GM12878 (cell line): ENCODE results near the gene HSPA2. TPM values are rescaled to one million over a fixed set of nuclear protein-coding genes. Genes with fewer than 3 reads are reported as not detected.

Experiments
- ATAC-seq: fragments of 200-7000 bp; cut with Tn5 transposase; 3 replicates; pipeline ENCODE4 v1.9.1; 2020; ENCODE audit warnings: mild to moderate bottlenecking, moderate library complexity
- Bru-seq: library from RNA; stranded (reverse); fragments of 400-500 nt; gene quantifications from one replicate; lab custom pipeline; 2021; lab: Mats Ljungman, UMichigan
- BruChase-seq, 2 experiments: library from RNA; stranded (reverse); fragments of 400-500 nt; gene quantifications; one replicate each; lab custom pipeline; 2021; lab: Mats Ljungman, UMichigan
- BruUV-seq: library from RNA; stranded (reverse); fragments of 400-500 nt; replicated peaks from 2 replicates; lab custom pipeline; 2021; lab: Mats Ljungman, UMichigan
- CTCF ChIA-PET: fragments of 300-600 bp; sonication (Branson Sonifier 250); formaldehyde crosslinking; extraction: SDS; loops from one replicate; lab custom pipeline; 2021; ENCODE audit warnings: inconsistent platforms; lab: Yijun Ruan, JAX
- POLR2A ChIA-PET: fragments of 350-600 bp; formaldehyde crosslinking; extraction: SDS; loops from one replicate; lab custom pipeline; 2021; ENCODE audit warnings: inconsistent platforms; lab: Charles Lee
- RAD21 ChIA-PET: fragments of 300-600 bp; sonication (Branson Sonifier 250); formaldehyde crosslinking; loops from one replicate; lab custom pipeline; 2023; ENCODE audit warnings: antibody characterized with exemption; ENCODE audit not compliant: unreplicated experiment; lab: Charles Lee
- SMC1A ChIA-PET: fragments of 300-600 bp; sonication (Branson Sonifier 250); formaldehyde crosslinking; loops from one replicate; lab custom pipeline; 2023; ENCODE audit not compliant: unreplicated experiment, uncharacterized antibody; lab: Charles Lee
- DNase-seq: peaks from one replicate; pipeline ENCODE4 v3.0.0-alpha.2; 2011; ENCODE audit warnings: low read depth, low spot score
- FAIRE-seq: peaks from 3 replicates; lab custom pipeline; 2011; peaks lifted over from hg19 to GRCh38; lab: Jason Lieb, UNC
- H2AFZ ChIP-seq: 2 replicates; pipeline ENCODE4 v1.6.0; 2011; ENCODE audit warnings: low read depth, low read length, control low read depth; ENCODE audit not compliant: control insufficient read depth
- H3K27ac ChIP-seq: 2 replicates; pipeline ENCODE4 v1.5.1; 2011; ENCODE audit warnings: control low read depth; ENCODE audit not compliant: control insufficient read depth, insufficient read depth
- H3K27me3 ChIP-seq, 2 experiments: replicated peaks in 1 of 2; 2 replicates each; pipeline versions ENCODE4 v1.6.0 to v1.6.1; 2011; ENCODE audit warnings: low read length in 1 of 2; ENCODE audit not compliant: control insufficient read depth in 2 of 2, insufficient read depth in 2 of 2
- H3K36me3 ChIP-seq, 2 experiments: 2 replicates each; pipeline ENCODE4 v1.5.1; 2011; ENCODE audit warnings: low read length in 1 of 2; ENCODE audit not compliant: control insufficient read depth in 2 of 2, insufficient read depth in 2 of 2
- H3K4me1 ChIP-seq: 2 replicates; pipeline ENCODE4 v1.6.1; 2011; ENCODE audit warnings: mild to moderate bottlenecking, low read length, moderate library complexity, mixed read lengths; ENCODE audit not compliant: control insufficient read depth, insufficient read depth
- H3K4me2 ChIP-seq: 2 replicates; pipeline ENCODE4 v1.6.0; 2011; ENCODE audit warnings: control low read depth; ENCODE audit not compliant: control insufficient read depth, insufficient read depth
- H3K4me3 ChIP-seq: fragments of 200-600 bp; sonication (generic); 2 replicates; pipeline ENCODE4 v1.5.1; 2016
- H3K79me2 ChIP-seq: 2 replicates; pipeline ENCODE4 v1.6.0; 2011; ENCODE audit warnings: low read length; ENCODE audit not compliant: control insufficient read depth, insufficient read depth
- H3K9ac ChIP-seq: 2 replicates; pipeline ENCODE4 v1.8.0; 2011; ENCODE audit warnings: low read length, control low read depth, mixed read lengths; ENCODE audit not compliant: control insufficient read depth, insufficient read depth
- H3K9me3 ChIP-seq: replicated peaks from 3 replicates; pipeline ENCODE4 v1.5.1; 2011; ENCODE audit warnings: mild to moderate bottlenecking, low read length; ENCODE audit not compliant: control insufficient read depth, insufficient read depth
- H4K20me1 ChIP-seq: 2 replicates; pipeline ENCODE4 v1.6.0; 2011; ENCODE audit not compliant: control insufficient read depth, insufficient read depth
- CHD2 ChIP-seq: IDR thresholded peaks from 2 replicates; pipeline ENCODE4 v1.6.1; 2011; ENCODE audit warnings: low read depth, low read length, improper control_type of control experiment, borderline replicate concordance
- CREM ChIP-seq: IDR thresholded peaks from 2 replicates; pipeline ENCODE4 v1.6.1; 2014; ENCODE audit warnings: antibody characterized with exemption, low read depth
- FOS ChIP-seq: IDR thresholded peaks from 3 replicates; pipeline ENCODE4 v1.6.1; 2011; ENCODE audit warnings: borderline replicate concordance; ENCODE audit not compliant: insufficient read length; ENCODE audit errors: extremely low read depth
- HDGF ChIP-seq: fragments of 450-650 bp; IDR thresholded peaks from 2 replicates; pipeline ENCODE4 v1.6.1; 2016; ENCODE audit warnings: antibody characterized with exemption
- IKZF2 ChIP-seq, 2 experiments: fragments of 450-650 bp; IDR thresholded peaks; 2 replicates each; pipeline ENCODE4 v1.6.1; 2017; ENCODE audit warnings: mild to moderate bottlenecking in 2 of 2, moderate library complexity in 2 of 2
- JUNB ChIP-seq: IDR thresholded peaks from 2 replicates; pipeline ENCODE4 v1.6.1; 2016; ENCODE audit warnings: antibody characterized with exemption, mild to moderate bottlenecking
- RB1 ChIP-seq: fragments of 450-650 bp; formaldehyde crosslinking; IDR thresholded peaks from 2 replicates; pipeline ENCODE4 v1.6.1; 2017; ENCODE audit warnings: mild to moderate bottlenecking, borderline replicate concordance
- TCF12 ChIP-seq: IDR thresholded peaks from 2 replicates; pipeline ENCODE4 v1.6.1; 2011; ENCODE audit warnings: low read depth, mild to moderate bottlenecking, low read length
- WGBS: methylation state at CpG from one replicate; pipeline ENCODE4 v1.1.6; 2016; ENCODE audit warnings: low lambda C conversion rate; ENCODE audit not compliant: insufficient replicate concordance, insufficient coverage; ENCODE audit errors: missing lambda C conversion rate; 5-methylcytosine and 5-hydroxymethylcytosine counted together
- in situ Hi-C: fragments of 300-500 bp; cut with MboI; formaldehyde crosslinking; loops from 9 replicates; pipeline ENCODE4 v1.14.3; 2018; ENCODE audit warnings: mixed read lengths
- intact Hi-C: fragments of 100-400 bp; cut with micrococcal nuclease; formaldehyde crosslinking; loops from one replicate; pipeline ENCODE4 v1.14.2; 2022; ENCODE audit not compliant: unreplicated experiment
- long read RNA-seq, 2 experiments: library from polyadenylated mRNA; unstranded; transcript quantifications; one replicate each; pipeline ENCODE4 v2.0.0, GENCODE V29; 2019 to 2020
- polyA minus RNA-seq, 3 experiments: library from RNA; depleted of rRNA, polyadenylated mRNA; stranded (reverse); fragments of >200 nt; gene quantifications; 2 replicates each; pipeline ENCODE4 v1.2.3, GENCODE V29; 2011
- polyA plus RNA-seq, 11 experiments: library from polyadenylated mRNA; depleted of rRNA in 4 of 11; unstranded in 6 of 11; stranded (reverse) in 5 of 11; fragments of >200 nt; fragmentation: Nextera tagmentation in 4 of 11; fragmentation: Illumina TruSeq in 1 of 11; extraction: Ambion mirVana in 4 of 11; extraction: Trizol in 1 of 11; gene quantifications; 1 replicate in 1 of 11; 2 replicates in 10 of 11; pipeline versions ENCODE4 v1.2.1 to v1.2.3, GENCODE V29; 2011 to 2016; ENCODE audit warnings: inconsistent platforms in 2 of 11, missing spikeins in 2 of 11, low read depth in 1 of 11
- total RNA-seq, 4 experiments: library from RNA; depleted of rRNA in 3 of 4; stranded (reverse); fragments of >200 nt in 3 of 4; fragmentation: Illumina TruSeq in 1 of 4; extraction: Trizol in 1 of 4; gene quantifications; 2 replicates each; pipeline versions ENCODE4 v1.2.1 to v1.2.3, GENCODE V29; 2013 to 2021
- TF ChIP-seq, protein P1 (sequence below): fragments of 450-650 bp; conservative IDR thresholded peaks from 2 replicates; pipeline ENCODE4 v1.6.1; 2017; ENCODE audit warnings: mild to moderate bottlenecking, moderate library complexity
- TF ChIP-seq, protein P2 (sequence below): fragments of 450-650 bp; formaldehyde crosslinking; IDR thresholded peaks from 2 replicates; pipeline ENCODE4 v1.4.0; 2020; ENCODE audit warnings: mild to moderate bottlenecking, moderate library complexity

HSPA2 gene
- 2.1 and 2.2 TPM in 2 replicates for total RNA-seq (2013; cell fraction: nucleolus; rRNA removed)
- total RNA-seq (2014; rRNA removed) (0.87 and 0.96 TPM in 2 replicates), total RNA-seq (2014; rRNA removed; fragmentation: Illumina TruSeq; extraction: Trizol) (0.37 and 0.54 TPM in 2 replicates), total RNA-seq (2021) (1.1 and 1.4 TPM in 2 replicates), polyA plus RNA-seq (2011; rRNA removed) (0.26 TPM in 2 replicates), polyA plus RNA-seq (2014; fragmentation: Illumina TruSeq; extraction: Trizol) (0.25 and 0.28 TPM in 2 replicates), polyA plus RNA-seq (2014; fragmentation: Nextera tagmentation; extraction: Ambion mirVana) (under 1 TPM; 0.02 to 0.03 TPM), polyA plus RNA-seq (2014; rRNA removed) (0.65 and 0.77 TPM in 2 replicates), polyA plus RNA-seq (2016; fragmentation: Nextera tagmentation; extraction: Ambion mirVana) (1 to 10 TPM; 1.0 to 1.2 TPM), polyA minus RNA-seq (2011; rRNA and poly(A)+ RNA removed) (0.88 TPM in 2 replicates), Bru-seq, nascent RNA (percentile 36 among the genes with signal in this experiment), BruChase-seq, experiment 1, labeled RNA remaining after a 6-hour chase (percentile 40 among the genes with signal in this experiment), BruChase-seq, experiment 2, labeled RNA remaining after a 2-hour chase (percentile 45 among the genes with signal in this experiment)
- not detected for polyA plus RNA-seq (2011; ENCODE audit: low read depth)
- polyA plus RNA-seq (2011; cell fraction: cytosol; rRNA removed) = 0.31 and 0.52 TPM in 2 replicates
- polyA plus RNA-seq (2011; cell fraction: nucleus; rRNA removed) = 0.58 and 0.70 TPM in 2 replicates
- 0.57 and 0.76 TPM in 2 replicates for polyA plus RNA-seq (2012)
- not detected in 2 replicates for polyA minus RNA-seq (2011; cell fraction: cytosol; rRNA and poly(A)+ RNA removed)
- polyA minus RNA-seq (2011; cell fraction: nucleus; rRNA and poly(A)+ RNA removed) = 1.7 and 2.5 TPM in 2 replicates
- long read RNA-seq, experiment 1, partial matches to known transcripts = 0 of 2 reads
- long read RNA-seq, experiment 1, other reads (novel, unspliced or antisense) = 0 of 2 reads
- long read RNA-seq, experiment 2, partial matches to known transcripts = 0 of 2 reads
- long read RNA-seq, experiment 2, other reads (novel, unspliced or antisense) = 0 of 2 reads

DNA sequence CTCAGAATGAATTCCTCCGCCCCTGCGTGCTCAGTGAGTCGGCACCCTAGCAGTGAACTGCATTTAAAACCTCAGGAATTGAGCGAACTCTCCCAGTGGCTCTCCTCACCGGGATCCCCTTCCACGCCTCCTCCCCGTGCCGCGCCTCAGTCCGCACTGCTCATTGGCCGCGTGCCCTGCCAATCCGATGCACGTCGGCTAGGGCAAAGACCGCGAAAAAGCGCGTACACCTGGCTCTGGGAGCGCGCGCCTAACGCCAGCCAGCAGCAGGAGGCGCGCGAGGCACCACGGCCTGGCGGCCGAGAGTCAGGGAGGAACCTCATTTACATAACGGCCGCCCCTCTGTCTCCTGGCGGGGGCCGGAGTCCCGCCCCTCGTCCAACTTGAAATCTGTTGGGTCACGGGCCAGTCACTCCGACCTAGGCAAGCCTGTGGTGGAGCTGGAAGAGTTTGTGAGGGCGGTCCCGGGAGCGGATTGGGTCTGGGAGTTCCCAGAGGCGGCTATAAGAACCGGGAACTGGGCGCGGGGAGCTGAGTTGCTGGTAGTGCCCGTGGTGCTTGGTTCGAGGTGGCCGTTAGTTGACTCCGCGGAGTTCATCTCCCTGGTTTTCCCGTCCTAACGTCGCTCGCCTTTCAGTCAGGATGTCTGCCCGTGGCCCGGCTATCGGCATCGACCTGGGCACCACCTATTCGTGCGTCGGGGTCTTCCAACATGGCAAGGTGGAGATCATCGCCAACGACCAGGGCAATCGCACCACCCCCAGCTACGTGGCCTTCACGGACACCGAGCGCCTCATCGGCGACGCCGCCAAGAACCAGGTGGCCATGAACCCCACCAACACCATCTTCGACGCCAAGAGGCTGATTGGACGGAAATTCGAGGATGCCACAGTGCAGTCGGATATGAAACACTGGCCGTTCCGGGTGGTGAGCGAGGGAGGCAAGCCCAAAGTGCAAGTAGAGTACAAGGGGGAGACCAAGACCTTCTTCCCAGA, at the start of gene HSPA2:
Gene HSPA2 (plus strand): TSS at position 534 of the 995 bp plus-strand sequence. CDS start 109 bp downstream, at position 643.
- H3K4me2 ChIP-seq = peak within 1 kb of the TSS; percentile 88
- FAIRE-seq = peak; percentile 92
- DNase-seq = peak; percentile 89
- H3K27me3 ChIP-seq = peaks cover 6 to 9% of the 10 kb centered on the region in 2 experiments
- RAD21 ChIA-PET = interaction anchor here (0.6 to 1.2 kb wide), 5 partner anchors 96 to 415 kb away, joined by 3 to 6 read pairs (median 4); no protein-coding TSS in a partner anchor
- peak within 1 kb of the TSS; percentile 85 for H3K4me3 ChIP-seq
- H3K9me3 ChIP-seq = peaks cover 15% of the 10 kb centered on the region; the same call in 2 of the 3 replicates
- intact Hi-C loops = loop anchor here (1.0 to 5.0 kb wide), 4 partner anchors 36 to 222 kb away; partner anchors contain the start of gene ZBTB1
- POLR2A ChIA-PET = interaction anchor here (0.6 to 1.0 kb wide), 6 partner anchors 18 to 113 kb away, joined by 3 to 4 read pairs (median 4); no protein-coding TSS in a partner anchor
- peak within 1 kb of the TSS; percentile 93 for H2AFZ ChIP-seq
- ATAC-seq = peak; percentile 98
- SMC1A ChIA-PET = interaction anchor here (0.6 to 0.7 kb wide), 2 partner anchors 228 to 349 kb away, joined by 3 read pairs; no protein-coding TSS in a partner anchor
- peak within 1 kb of the TSS; percentile 61; the same call in 1 of the 2 replicates for H3K9ac ChIP-seq
- H4K20me1 ChIP-seq = no peaks in the 10 kb centered on the region
- in situ Hi-C loops = no loop called here
- BruUV-seq = no TSS peak
- peak within 1 kb of the TSS; percentile 8; the same call in 1 of the 2 replicates for H3K27ac ChIP-seq
- H3K79me2 ChIP-seq = no peaks in the 10 kb centered on the region
- H3K36me3 ChIP-seq = no peaks in the 10 kb centered on the region
- peaks cover 4% of the 10 kb centered on the region; the same call in 1 of the 2 replicates for H3K4me1 ChIP-seq
- CTCF ChIA-PET = interaction anchor here (0.7 to 1.5 kb wide), 11 partner anchors 9 to 546 kb away, joined by 3 to 12 read pairs (median 3); no protein-coding TSS in a partner anchor
- WGBS = 30% methylated on average over 74 of the region's 79 CpGs
- TF ChIP-seq, protein P1, sequence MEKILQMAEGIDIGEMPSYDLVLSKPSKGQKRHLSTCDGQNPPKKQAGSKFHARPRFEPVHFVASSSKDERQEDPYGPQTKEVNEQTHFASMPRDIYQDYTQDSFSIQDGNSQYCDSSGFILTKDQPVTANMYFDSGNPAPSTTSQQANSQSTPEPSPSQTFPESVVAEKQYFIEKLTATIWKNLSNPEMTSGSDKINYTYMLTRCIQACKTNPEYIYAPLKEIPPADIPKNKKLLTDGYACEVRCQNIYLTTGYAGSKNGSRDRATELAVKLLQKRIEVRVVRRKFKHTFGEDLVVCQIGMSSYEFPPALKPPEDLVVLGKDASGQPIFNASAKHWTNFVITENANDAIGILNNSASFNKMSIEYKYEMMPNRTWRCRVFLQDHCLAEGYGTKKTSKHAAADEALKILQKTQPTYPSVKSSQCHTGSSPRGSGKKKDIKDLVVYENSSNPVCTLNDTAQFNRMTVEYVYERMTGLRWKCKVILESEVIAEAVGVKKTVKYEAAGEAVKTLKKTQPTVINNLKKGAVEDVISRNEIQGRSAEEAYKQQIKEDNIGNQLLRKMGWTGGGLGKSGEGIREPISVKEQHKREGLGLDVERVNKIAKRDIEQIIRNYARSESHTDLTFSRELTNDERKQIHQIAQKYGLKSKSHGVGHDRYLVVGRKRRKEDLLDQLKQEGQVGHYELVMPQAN = no peak
- TF ChIP-seq TCF12 (no peak), HDGF (peak; percentile 66), CREM (peak; percentile 90), JUNB (no peak), IKZF2 (IDR thresholded peaks at IDR 0.05) (peak in 1 of 2 experiments; percentile 56; a peak in 2 of 4 replicates), FOS (peak; percentile 50), RB1 (peak; percentile 89; the same call in 1 of the 2 replicates), CHD2 (peak; percentile 43; the same call in 1 of the 2 replicates)
- TF ChIP-seq, protein P2, sequence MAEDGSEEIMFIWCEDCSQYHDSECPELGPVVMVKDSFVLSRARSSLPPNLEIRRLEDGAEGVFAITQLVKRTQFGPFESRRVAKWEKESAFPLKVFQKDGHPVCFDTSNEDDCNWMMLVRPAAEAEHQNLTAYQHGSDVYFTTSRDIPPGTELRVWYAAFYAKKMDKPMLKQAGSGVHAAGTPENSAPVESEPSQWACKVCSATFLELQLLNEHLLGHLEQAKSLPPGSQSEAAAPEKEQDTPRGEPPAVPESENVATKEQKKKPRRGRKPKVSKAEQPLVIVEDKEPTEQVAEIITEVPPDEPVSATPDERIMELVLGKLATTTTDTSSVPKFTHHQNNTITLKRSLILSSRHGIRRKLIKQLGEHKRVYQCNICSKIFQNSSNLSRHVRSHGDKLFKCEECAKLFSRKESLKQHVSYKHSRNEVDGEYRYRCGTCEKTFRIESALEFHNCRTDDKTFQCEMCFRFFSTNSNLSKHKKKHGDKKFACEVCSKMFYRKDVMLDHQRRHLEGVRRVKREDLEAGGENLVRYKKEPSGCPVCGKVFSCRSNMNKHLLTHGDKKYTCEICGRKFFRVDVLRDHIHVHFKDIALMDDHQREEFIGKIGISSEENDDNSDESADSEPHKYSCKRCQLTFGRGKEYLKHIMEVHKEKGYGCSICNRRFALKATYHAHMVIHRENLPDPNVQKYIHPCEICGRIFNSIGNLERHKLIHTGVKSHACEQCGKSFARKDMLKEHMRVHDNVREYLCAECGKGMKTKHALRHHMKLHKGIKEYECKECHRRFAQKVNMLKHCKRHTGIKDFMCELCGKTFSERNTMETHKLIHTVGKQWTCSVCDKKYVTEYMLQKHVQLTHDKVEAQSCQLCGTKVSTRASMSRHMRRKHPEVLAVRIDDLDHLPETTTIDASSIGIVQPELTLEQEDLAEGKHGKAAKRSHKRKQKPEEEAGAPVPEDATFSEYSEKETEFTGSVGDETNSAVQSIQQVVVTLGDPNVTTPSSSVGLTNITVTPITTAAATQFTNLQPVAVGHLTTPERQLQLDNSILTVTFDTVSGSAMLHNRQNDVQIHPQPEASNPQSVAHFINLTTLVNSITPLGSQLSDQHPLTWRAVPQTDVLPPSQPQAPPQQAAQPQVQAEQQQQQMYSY (CRISPR knock-in tag) = no peak
